Stimulated activated CD8-positive, alpha-beta memory T cell treated with anti-CD3 and anti-CD28 coated beads, Interleukin-15, amount 100 ng/mL, for 4 hours (primary cell): ENCODE results near the gene NANOGP8.

Experiments
- DNase-seq, 2 donors: peaks; one replicate each; pipeline ENCODE4 v3.0.0-alpha.2; 2020; ENCODE audit warnings: low read depth in 2 of 2

Gene NANOGP8

GRCh38 chr15:35061161-35061824 is 23.8 kb downstream of the NANOGP8 start:
- DNase-seq: no peak

- no peak for DNase-seq
Observed at GRCh38 chr15:35060591-35060990, 24.5 kb downstream of the NANOGP8 start.

- no peak for DNase-seq
Observed at GRCh38 chr15:35058534-35059054, 26.5 kb downstream of the NANOGP8 start.

DNA sequence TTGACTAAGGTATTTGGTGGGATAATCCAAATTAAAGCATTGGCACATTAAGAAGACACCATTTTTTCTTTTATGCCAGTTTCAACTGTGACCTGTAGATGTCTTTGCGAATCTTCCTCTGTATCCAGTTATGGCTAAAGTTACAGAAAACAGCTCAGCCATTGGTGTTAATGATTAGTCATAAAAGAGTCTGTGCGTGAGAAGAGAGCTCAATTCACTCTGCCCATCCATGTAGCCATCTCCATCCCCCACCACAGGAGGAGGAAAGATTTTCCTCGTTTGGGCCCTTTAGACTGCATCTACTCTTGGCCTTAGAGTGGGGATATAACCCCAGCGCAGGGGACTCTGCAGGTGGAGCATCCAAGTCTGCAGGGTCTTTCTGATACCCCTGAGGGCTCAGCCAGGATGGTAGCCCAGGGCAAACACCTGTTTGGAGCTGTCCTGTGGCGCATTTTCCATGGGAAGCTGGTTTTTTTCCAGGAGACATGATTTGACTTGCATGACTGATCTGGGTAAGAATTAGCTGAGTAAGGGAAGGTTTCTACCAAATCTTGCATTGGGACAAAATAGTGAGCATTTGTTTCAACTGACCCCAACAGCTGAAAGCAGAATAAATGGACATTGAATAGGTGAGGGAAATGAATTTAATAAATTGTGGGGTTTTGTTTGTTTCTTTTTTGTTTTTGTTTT is 29.5 kb downstream of the NANOGP8 start:
- DNase-seq: no peak

DNA sequence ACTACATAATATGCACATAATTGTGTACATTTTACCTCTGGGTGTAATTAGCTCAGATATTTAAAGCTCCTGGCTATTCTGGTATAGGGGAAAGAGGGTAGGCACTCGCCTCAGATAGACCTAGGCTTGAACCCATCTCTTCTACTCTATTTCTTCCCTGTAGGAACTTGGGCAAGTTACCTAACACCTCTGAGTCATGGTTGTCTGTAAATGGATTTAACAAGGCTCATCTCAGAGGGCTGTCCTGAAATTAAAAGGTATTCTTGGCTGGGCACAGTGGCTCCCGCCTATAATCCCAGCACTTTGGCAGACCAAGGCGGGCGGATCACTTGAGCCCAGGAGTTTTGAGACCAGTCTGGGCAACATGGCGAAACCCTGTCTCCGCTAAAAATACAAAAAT is 30.7 kb downstream of the NANOGP8 start:
- no peak for DNase-seq

- DNase-seq: no peak
Observed at GRCh38 chr15:35047996-35048395, 37.1 kb downstream of the NANOGP8 start.

GRCh38 chr15:35047528-35047927 is 37.6 kb downstream of the NANOGP8 start:
- no peak for DNase-seq

DNA sequence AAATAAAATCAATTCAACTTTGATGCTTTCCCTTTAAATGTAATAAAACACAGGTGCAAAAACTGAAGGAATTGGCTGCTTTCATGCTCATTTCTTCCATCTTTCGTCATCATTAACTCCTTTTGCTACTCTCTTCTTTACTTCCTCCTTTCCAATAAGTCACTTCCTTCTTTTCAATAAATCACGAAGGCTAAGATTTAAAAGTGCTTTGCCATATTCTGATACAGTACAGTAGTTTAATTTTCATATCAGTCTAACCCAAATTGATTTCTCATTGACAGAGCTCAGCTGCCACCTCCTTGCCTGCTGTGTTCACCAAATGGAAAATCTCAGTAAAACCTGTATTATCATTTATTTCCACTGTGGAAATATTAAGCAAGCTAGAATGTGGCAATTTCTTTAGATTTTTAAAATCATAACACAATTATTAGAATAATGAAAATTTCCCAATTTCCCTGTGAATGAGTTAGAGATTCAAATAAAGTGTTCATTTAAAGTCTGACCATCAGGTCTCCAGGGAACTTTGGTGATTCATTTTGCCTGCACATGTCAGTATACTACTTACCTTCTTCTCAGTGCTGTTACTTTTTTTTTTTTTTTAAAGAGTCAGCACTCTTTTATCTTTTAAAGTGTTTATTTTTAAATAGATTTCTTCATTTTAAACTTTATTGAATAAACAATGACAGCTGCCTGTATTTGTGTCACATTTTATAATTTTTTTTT is 41.6 kb downstream of the NANOGP8 start:
- DNase-seq: no peak

DNA sequence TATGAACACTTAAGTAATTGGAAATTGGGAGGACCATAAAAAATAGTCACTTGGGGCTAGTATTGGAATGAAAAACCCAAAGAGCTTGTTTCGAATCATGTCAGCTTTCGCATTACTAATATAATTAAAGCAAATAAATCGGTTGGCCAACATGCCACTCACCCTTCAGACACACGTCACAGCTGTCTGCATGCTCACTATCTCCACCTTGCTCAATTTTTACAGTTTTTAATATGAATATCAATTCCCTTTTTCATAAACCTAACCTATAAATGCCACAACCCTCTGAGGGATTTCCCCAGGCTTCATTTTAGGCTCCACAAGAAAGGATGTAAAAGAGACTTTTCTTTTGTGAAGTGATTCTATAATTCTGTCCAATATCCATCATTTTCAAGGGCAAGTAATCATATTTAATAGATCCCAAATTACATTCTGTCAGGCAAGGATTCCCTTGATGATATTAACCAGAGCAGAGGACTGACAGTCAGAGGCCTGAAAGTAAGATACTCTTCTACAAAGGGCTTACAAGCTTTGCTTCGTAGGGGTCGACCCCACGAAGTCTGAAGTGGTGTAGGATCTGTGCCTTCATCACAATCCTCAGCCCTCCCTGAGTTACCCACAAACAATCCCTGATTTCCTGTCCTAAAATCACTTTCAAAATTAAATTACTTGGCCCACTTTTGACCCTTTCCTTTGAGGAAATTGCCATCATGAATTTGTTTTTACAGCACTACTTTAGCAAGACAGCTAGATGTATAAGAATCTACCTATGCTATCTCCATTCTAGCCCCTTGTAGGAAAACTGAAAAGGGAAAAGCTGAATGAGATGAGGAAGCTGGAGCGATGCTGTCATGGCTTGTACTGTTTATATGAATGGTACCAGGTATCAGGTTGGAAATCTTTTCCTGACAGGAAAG is 44.5 kb downstream of the NANOGP8 start:
- DNase-seq: no peak

- DNase-seq: no peak
Observed at GRCh38 chr15:35038626-35039451, 46.3 kb downstream of the NANOGP8 start.
